Astrocyte (in vitro differentiated cells and primary cell): ENCODE results near the gene SLC39A3. TPM values are rescaled to one million over a fixed set of nuclear protein-coding genes. Genes with fewer than 3 reads are reported as not detected.

ENCODE experiments used
- DNase-seq: peaks from one replicate; pipeline ENCODE4 v3.0.0-alpha.2; 2010; ENCODE audit warnings: low read depth
- FAIRE-seq: peaks from 2 replicates; lab custom pipeline; 2011; peaks lifted over from hg19 to GRCh38; lab: Jason Lieb, UNC
- H2AFZ ChIP-seq: 2 replicates; pipeline ENCODE4 v1.6.0; 2012; ENCODE audit warnings: low read depth, low read length, inconsistent platforms
- H3K27ac ChIP-seq: 2 replicates; pipeline ENCODE4 v1.5.1; 2011; ENCODE audit warnings: low read depth, low read length, inconsistent platforms
- H3K27me3 ChIP-seq: 2 replicates; pipeline ENCODE4 v1.6.0; 2011; ENCODE audit warnings: low read length, inconsistent platforms; ENCODE audit not compliant: insufficient read depth
- H3K36me3 ChIP-seq: 2 replicates; pipeline ENCODE4 v1.5.1; 2011; ENCODE audit warnings: low read length, inconsistent platforms; ENCODE audit not compliant: insufficient read depth
- H3K4me1 ChIP-seq: 2 replicates; pipeline ENCODE4 v1.5.1; 2011; ENCODE audit warnings: low read length, inconsistent platforms; ENCODE audit not compliant: insufficient read depth
- H3K4me2 ChIP-seq: 2 replicates; pipeline ENCODE4 v1.6.0; 2012; ENCODE audit warnings: low read length, inconsistent platforms
- H3K4me3 ChIP-seq: 2 replicates; pipeline ENCODE4 v1.5.1; 2011; ENCODE audit warnings: low read depth, mild to moderate bottlenecking, low read length, inconsistent platforms; ENCODE audit not compliant: insufficient read depth
- H3K79me2 ChIP-seq: 2 replicates; pipeline ENCODE4 v1.6.0; 2012; ENCODE audit warnings: mild to moderate bottlenecking, low read length, inconsistent platforms; ENCODE audit not compliant: insufficient read depth
- H3K9ac ChIP-seq: 2 replicates; pipeline ENCODE4 v1.6.0; 2012; ENCODE audit warnings: mild to moderate bottlenecking, low read length, inconsistent platforms
- H3K9me3 ChIP-seq: 2 replicates; pipeline ENCODE4 v1.5.1; 2012; ENCODE audit warnings: low read depth, mild to moderate bottlenecking, low read length, inconsistent platforms; ENCODE audit not compliant: insufficient read depth
- H4K20me1 ChIP-seq: 2 replicates; pipeline ENCODE4 v1.6.0; 2012; ENCODE audit warnings: low read length, inconsistent platforms; ENCODE audit not compliant: insufficient read depth
- H3K27ac Mint-ChIP-seq: one replicate; pipeline ENCODE4 v1.8.0; 2021; ENCODE audit warnings: mild to moderate bottlenecking, mixed read lengths; ENCODE audit not compliant: unreplicated experiment
- H3K27me3 Mint-ChIP-seq: one replicate; pipeline ENCODE4 v1.8.0; 2021; ENCODE audit warnings: low read depth, mixed read lengths; ENCODE audit not compliant: unreplicated experiment
- H3K36me3 Mint-ChIP-seq: one replicate; pipeline ENCODE4 v1.8.0; 2021; ENCODE audit warnings: low read depth, mixed read lengths; ENCODE audit not compliant: unreplicated experiment
- H3K4me1 Mint-ChIP-seq: one replicate; pipeline ENCODE4 v1.8.0; 2021; ENCODE audit warnings: low read depth, mixed read lengths; ENCODE audit not compliant: unreplicated experiment
- H3K4me3 Mint-ChIP-seq: one replicate; pipeline ENCODE4 v1.8.0; 2021; ENCODE audit warnings: mild to moderate bottlenecking, moderate library complexity, mixed read lengths; ENCODE audit not compliant: unreplicated experiment
- H3K9me3 Mint-ChIP-seq: one replicate; pipeline ENCODE4 v1.8.0; 2021; ENCODE audit warnings: mild to moderate bottlenecking, mixed read lengths; ENCODE audit not compliant: unreplicated experiment
- CTCF ChIP-seq: IDR thresholded peaks from 2 replicates; pipeline ENCODE4 v1.5.1; 2011; ENCODE audit warnings: low read depth, mild to moderate bottlenecking, inconsistent platforms, low read length, moderate library complexity; ENCODE audit not compliant: insufficient read depth
- EZH2 ChIP-seq: IDR thresholded peaks from 2 replicates; pipeline ENCODE4 v1.6.1; 2012; ENCODE audit warnings: mild to moderate bottlenecking, low read length, inconsistent platforms; ENCODE audit not compliant: insufficient read depth
- total RNA-seq: library from RNA; stranded (reverse); gene quantifications from 2 replicates; pipeline ENCODE4 v1.2.1, GENCODE V29; 2021

SLC39A3 gene
- total RNA-seq, 1 donor from 2014 or later, result 30.0 TPM

GRCh38 chr19:2734589-2735288 is 5.1 kb downstream of the SLC39A3 start:
- no peak for DNase-seq
- no peak overlapping the region for H3K27ac Mint-ChIP-seq
- no peak for FAIRE-seq
- no peaks in the 10 kb centered on the region for H3K27me3 ChIP-seq
- TF ChIP-seq CTCF, result no peak
- no peak for TF ChIP-seq EZH2
- H3K36me3 Mint-ChIP-seq, result peaks cover 19% of the 10 kb centered on the region
- no peak overlapping the region for H2AFZ ChIP-seq
- no peak overlapping the region for H3K4me3 ChIP-seq
- no peaks in the 10 kb centered on the region for H3K27me3 Mint-ChIP-seq
- H3K4me1 Mint-ChIP-seq, result no peaks in the 10 kb centered on the region
- H3K4me3 Mint-ChIP-seq, result no peak overlapping the region
- H3K27ac ChIP-seq, result no peak overlapping the region
- peaks cover 12% of the 10 kb centered on the region for H4K20me1 ChIP-seq
- H3K36me3 ChIP-seq, result peaks cover 5% of the 10 kb centered on the region
- peaks cover 5% of the 10 kb centered on the region for H3K4me1 ChIP-seq
- H3K79me2 ChIP-seq, result peaks cover 7% of the 10 kb centered on the region
- H3K9ac ChIP-seq, result no peak overlapping the region
- no peak overlapping the region for H3K4me2 ChIP-seq
- peaks cover 3% of the 10 kb centered on the region for H3K9me3 ChIP-seq
- no peaks in the 10 kb centered on the region for H3K9me3 Mint-ChIP-seq

GRCh38 chr19:2733930-2734588 is 5.8 kb downstream of the SLC39A3 start:
- Histone ChIP-seq H3K4me1 (peaks cover 1% of the 10 kb centered on the region), H3K4me2 (no peak overlapping the region), H3K9ac (no peak overlapping the region), H2AFZ (no peak overlapping the region), H3K36me3 (peaks cover 5% of the 10 kb centered on the region), H3K4me3 (no peak overlapping the region), H3K27me3 (no peaks in the 10 kb centered on the region), H3K79me2 (peaks cover under 1% of the 10 kb centered on the region), H3K27ac (no peak overlapping the region), H4K20me1 (peaks cover 12% of the 10 kb centered on the region), H3K9me3 (peaks cover 3% of the 10 kb centered on the region)
- Mint-ChIP-seq H3K27me3 (no peaks in the 10 kb centered on the region), H3K27ac (no peak overlapping the region), H3K9me3 (no peaks in the 10 kb centered on the region), H3K4me1 (no peaks in the 10 kb centered on the region), H3K36me3 (peaks cover 19% of the 10 kb centered on the region), H3K4me3 (no peak overlapping the region)
- FAIRE-seq, result no peak
- no peak for DNase-seq
- TF ChIP-seq EZH2 (no peak), CTCF (no peak)

DNA sequence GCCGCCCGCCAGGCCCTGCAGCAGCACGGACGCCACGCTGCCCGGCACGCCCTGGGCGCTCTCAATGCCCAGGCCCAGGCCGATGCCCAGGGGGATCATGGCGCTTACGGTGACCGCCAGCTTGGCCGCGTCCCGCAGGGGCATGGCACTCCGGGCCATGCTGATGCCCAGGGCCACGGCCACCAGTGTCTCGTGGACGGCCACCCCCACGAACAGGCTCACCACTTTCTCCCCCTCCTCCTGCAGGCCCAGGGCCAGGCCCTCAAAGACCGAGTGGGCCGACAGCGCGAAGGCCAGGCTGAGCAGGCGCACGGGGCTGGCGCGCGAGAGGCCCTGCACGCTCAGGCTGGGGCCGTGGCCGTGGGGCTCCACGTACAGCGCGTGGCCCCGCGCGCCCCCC is 6.9 kb downstream of the SLC39A3 start:
- Histone ChIP-seq H2AFZ (no peak overlapping the region), H4K20me1 (peaks cover 12% of the 10 kb centered on the region), H3K9ac (no peak overlapping the region), H3K79me2 (no peaks in the 10 kb centered on the region), H3K9me3 (peaks cover 3% of the 10 kb centered on the region), H3K27ac (no peak overlapping the region), H3K36me3 (peaks cover 5% of the 10 kb centered on the region), H3K27me3 (no peaks in the 10 kb centered on the region), H3K4me3 (no peak overlapping the region), H3K4me2 (no peak overlapping the region), H3K4me1 (no peaks in the 10 kb centered on the region)
- DNase-seq (no peak), FAIRE-seq (no peak)
- Mint-ChIP-seq H3K9me3 (no peaks in the 10 kb centered on the region), H3K4me3 (no peak overlapping the region), H3K4me1 (no peaks in the 10 kb centered on the region), H3K27me3 (peaks cover 1% of the 10 kb centered on the region), H3K27ac (no peak overlapping the region), H3K36me3 (peaks cover 16% of the 10 kb centered on the region)
- TF ChIP-seq CTCF (no peak), EZH2 (no peak)
